HG02885 (cell line): ENCODE measurements around the gene NPAS3.

Experiments
- ATAC-seq: cut with Tn5 transposase; IDR thresholded peaks from one replicate; pipeline ENCODE4 v1.9.1; 2021; ENCODE audit warnings: mild to moderate bottlenecking; ENCODE audit not compliant: unreplicated experiment, poor library complexity

NPAS3 gene

DNA sequence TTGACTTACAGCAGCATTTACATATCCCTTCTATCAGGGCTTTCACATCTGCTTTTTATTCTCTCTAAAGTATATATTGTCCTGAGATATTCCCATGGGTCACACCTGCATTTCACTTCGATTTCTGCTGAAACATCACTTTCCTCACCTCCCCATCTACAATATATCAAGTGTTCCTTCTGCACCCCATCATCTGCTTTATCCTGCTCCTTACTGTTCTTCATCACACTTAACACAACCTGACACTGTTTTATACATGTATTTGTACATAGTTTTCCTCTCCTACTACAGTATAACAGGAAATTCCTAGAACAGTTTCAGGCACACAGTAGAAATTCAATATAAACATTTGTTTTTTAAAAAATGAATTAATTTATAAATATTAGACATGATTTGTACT, 809.1 kb downstream of the NPAS3 start:
- ATAC-seq, result no peak

- no peak for ATAC-seq
These were observed 815.6 kb downstream of the NPAS3 start for GRCh38 chr14:33754261-33754660.

GRCh38 chr14:33755358-33755757, 816.7 kb downstream of the NPAS3 start:
- no peak for ATAC-seq

GRCh38 chr14:33756833-33757232, 818.2 kb downstream of the NPAS3 start:
- no peak for ATAC-seq

DNA sequence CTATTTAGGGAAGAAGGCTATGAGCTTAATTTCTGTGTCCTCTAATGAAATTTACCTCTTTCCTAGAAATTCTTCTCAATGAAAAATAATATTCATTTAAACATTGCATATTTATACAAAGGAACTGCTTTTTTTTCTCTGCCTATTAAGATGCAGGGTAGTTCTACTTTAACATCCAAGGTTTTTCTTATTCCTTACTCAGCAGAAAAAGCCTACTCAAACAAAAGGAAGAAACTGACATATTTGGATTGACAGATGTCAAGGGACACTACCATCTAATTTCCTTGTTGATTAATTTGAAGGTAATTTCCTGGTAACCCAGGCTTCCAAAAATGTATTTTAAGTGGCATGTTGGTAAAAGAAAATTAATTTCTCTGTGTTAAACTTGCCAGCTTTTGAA, 819.9 kb downstream of the NPAS3 start:
- ATAC-seq, result no peak

DNA sequence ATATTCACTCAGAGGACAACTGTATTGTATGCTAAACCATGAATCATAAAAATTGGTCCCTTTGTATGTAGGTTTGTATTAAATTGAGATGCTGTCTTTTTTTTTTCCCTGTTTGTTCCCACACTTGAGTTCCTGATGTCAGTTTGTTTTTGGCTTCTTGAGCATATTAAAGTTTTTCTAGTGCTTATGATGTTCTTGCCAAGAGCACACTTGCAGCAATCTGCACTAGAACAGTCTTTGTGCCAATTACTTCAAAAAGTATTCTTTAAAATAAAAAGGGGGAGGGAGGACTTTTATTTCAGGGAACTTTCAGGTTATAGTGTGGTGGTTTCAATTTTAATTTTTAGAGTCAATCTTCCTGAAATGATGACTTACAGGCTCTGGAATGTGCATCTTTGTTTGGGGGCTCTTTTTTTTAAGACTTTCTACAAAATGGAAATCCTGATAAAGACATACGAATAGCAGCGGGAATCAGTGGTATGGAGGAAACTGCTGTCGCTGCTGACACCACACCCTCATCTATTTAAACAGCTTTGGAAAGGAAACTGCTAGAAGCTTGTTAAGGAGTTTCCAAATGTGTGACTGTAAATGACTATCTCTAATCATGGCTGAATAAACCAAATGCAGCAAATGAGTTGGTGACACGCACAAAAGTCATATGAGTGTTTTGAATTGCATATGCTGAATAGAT, 823.6 kb downstream of the NPAS3 start:
- ATAC-seq, result no peak

DNA sequence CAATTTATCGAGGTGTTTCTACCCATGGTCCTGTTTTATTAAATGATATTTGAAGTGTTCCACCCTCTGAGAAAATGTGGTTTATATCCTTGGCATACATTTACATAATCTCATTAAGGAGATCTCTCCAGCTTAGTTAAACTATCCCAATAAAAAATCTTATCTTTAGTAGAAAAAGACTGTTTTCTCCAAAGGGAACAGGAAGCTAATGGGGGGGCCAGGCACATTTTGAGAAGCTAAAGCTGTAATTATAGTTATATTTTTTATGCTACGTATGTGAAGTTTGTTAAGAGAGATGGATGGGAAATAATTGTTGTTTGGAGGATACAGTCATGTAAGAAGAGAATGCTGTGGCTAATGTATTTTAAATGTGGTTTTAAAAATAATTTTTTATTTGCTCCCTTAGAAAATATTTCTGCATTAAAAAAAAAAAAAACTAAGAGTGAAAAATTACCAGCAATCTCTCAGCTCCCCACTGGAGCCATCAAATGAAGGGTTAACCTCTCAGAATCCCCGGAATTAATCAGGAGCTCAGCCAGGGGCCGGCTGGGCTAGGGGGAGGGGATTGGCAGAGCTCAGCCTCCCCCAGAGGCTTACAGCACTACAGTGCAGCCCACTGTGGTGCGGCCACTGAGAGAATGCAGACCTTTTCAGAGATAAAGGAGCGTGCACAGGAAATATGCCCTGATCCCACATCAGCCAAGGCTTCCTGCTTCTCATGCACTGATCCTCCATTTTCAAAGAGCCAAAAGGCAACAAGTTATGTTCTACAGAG, 826.4 kb downstream of the NPAS3 start:
- ATAC-seq, result no peak

DNA sequence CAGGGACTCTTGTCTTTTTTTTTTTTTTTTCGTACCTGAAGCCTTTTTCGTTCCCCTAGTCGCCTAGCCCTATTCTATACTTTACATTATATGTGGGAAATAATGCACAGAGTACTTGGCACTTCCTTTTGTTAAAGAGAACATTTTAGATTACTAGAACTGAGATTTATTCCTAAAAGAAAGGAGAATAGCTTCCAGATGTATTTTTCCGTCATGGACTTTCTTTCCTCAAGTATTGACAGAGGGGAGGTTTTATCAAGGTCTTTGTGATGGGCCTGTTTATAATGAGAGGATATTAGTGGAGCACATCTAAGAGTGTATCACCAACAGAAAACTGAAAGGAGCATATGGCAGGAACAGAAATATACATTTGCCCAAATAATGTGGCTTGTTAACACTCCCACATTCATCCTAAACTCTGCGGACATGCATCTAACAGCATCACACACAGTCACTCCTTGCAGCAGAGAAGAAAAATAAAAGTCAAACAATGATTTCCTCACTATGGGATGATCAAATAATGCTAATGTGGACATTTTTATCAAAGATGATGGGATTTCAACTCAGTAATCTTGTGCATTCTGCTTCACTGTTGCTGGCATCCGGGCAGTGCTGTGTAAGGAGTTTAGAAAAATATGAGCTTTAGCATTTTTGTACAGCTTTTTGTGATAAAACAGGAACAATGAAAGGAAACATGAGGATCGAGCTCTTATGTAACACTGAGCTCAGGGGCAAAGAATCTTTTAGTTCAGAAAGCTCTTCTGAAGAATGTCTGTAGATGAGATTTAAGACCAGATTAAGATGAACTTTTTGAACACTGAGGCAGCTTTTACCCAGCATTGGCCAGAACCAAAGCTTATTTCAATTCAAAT, 829.1 kb downstream of the NPAS3 start:
- no peak for ATAC-seq

GRCh38 chr14:33768458-33768830, 829.8 kb downstream of the NPAS3 start:
- ATAC-seq, result no peak

- no peak for ATAC-seq
These were observed 834.7 kb downstream of the NPAS3 start for GRCh38 chr14:33773205-33774030.

GRCh38 chr14:33774161-33774560, 835.5 kb downstream of the NPAS3 start:
- ATAC-seq, result no peak

DNA sequence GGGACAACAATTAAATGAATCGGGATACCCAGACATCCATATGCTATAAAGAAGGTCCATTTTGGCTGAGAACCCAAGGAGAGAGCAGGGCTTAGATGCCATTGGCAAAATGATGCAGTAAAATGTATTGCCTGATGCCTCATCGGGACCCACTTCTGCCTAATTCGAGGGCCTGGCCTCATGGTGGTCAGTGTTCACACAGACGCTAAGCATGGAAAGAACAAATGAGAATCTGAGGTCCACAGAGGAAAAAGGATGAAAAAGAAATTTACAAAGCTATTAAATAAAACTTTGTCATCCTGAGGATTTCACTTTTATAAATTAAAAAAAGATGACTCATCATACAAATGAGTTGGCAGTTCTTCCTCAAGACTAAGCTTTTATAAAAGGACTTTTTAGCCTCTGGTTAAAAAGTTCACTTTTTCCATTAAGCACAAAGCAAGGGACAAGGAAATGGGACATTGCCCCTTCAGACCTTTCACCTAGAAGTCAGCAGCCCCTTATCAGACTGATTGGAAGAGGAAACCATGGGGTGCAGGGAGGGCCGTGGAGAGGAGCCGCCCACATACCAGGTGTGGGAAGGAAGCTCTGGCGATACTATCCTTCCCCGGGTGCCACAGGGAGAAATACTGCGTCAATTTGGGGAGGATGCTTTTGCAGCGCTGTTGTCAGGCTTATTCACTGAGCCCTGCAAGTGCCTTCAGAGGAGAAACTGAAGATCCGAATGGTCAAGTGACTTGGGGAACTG, 836.2 kb downstream of the NPAS3 start:
- no peak for ATAC-seq

DNA sequence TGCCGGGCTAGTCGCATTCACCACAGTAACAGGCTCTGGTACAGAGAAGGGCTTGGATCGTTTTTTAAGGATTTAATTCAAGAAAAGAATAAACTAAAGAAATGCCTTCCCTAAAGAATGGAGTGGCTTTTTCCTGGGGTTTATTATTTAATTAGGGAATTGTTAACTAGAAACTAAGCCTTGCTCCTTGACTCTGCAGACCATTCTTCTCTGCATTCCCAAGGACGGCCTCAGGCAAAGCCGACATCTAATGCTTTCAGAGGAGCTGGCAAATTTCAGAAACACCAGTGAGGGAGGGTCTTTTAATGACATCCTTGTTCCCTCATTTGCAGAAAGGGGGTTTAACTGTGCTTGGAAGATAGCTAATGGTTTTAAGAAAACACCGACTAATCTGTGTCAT, 838.2 kb downstream of the NPAS3 start:
- no peak for ATAC-seq

GRCh38 chr14:33777681-33778080, 839.0 kb downstream of the NPAS3 start:
- no peak for ATAC-seq

DNA sequence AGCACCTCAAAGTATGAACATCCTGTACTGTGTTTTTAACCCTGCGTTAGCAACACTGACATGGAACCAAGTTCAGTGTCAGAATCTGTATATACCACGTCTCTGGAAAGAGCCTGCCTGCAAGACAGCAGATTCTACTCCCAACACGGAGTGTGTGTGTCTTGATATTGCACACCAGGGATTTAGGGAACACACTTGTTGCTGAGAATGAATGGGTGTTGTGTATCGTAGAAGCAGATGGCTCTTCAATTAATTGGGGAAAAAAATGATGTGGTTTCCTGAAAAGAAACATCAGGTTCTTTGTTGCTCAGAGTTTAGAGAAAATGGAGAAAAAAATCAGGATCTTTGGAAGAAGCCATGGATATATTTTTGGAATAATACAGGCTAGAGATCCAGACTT, 841.4 kb downstream of the NPAS3 start:
- ATAC-seq, result no peak

DNA sequence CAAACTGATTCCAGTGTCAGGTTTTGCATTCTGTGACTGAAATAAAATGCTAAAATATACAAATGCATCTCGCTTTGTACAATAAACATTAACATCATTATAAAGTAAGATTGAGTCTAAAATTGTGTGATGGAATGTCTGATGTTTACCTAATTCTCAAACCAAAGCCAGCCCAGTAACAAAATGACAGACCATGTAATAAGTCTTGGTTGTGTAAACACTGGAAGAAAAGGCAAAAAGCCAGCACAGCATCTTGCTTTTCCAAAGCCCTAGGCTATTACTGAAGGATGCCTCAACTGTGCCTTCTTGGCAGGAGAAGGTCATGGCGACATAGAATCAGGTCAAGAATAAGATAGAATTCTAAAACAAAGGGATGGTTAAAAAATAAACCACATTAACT, 842.6 kb downstream of the NPAS3 start:
- no peak for ATAC-seq

DNA sequence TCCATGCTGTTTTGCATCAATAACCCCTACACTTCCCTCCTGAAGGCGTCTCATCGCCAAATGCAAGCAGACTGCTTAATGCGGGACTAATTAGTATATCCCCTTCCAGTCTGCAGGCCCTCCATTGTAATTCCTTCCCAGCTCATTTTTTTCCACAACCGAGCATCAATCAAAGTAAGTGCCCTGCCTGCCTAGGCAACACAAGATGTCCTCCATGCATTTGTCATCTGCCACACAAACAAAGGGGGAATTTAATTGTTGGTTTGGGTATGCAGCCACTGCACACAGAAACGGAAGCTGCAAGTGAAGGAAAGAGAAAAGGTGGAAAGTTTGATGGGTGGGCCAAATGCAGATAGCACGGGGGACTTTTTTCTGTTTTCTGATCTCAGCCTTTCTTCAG, 844.2 kb downstream of the NPAS3 start:
- ATAC-seq, result no peak

GRCh38 chr14:33786091-33786825, 847.6 kb downstream of the NPAS3 start:
- ATAC-seq, result no peak

DNA sequence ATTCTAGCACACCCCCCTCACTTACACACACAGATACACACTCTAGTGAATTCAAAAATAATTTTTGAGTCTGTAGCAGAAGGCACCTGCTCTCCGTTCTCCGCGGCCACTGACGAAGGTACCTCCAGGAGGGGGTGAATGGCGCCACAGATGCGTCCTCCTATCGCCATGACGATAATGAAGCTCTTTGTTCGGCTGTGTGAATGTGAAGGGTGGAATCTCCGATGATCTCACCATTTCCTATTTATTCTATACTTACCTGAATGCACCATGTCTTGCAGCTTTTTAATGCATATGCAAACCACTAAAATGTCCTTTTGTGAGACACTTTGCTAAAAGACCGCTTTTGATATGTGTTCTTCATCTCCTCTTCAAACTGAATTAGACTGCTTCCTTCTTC, 849.5 kb downstream of the NPAS3 start:
- no peak for ATAC-seq
